ENCODE data around the gene SFXN2. TPM values are rescaled to one million over a fixed set of nuclear protein-coding genes. Genes with fewer than 3 reads are reported as not detected.
"Not testable (repeated sequence)": the region's sequence is repeated elsewhere in the genome, so short reads cannot be mapped to it uniquely, and the experiment has no call there.

Gene SFXN2, protein sequence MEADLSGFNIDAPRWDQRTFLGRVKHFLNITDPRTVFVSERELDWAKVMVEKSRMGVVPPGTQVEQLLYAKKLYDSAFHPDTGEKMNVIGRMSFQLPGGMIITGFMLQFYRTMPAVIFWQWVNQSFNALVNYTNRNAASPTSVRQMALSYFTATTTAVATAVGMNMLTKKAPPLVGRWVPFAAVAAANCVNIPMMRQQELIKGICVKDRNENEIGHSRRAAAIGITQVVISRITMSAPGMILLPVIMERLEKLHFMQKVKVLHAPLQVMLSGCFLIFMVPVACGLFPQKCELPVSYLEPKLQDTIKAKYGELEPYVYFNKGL
- 10 to 100 TPM in 4 of 6 experiments, 1 to 10 TPM in 2; 7.1 to 29.7 (median 16.5) TPM for total RNA-seq
- long read RNA-seq, full-length matches to known transcripts = 3 of 5 reads
- long read RNA-seq, partial matches to known transcripts = 2 of 5 reads
- long read RNA-seq, other reads (novel, unspliced or antisense) = 0 of 5 reads

DNA sequence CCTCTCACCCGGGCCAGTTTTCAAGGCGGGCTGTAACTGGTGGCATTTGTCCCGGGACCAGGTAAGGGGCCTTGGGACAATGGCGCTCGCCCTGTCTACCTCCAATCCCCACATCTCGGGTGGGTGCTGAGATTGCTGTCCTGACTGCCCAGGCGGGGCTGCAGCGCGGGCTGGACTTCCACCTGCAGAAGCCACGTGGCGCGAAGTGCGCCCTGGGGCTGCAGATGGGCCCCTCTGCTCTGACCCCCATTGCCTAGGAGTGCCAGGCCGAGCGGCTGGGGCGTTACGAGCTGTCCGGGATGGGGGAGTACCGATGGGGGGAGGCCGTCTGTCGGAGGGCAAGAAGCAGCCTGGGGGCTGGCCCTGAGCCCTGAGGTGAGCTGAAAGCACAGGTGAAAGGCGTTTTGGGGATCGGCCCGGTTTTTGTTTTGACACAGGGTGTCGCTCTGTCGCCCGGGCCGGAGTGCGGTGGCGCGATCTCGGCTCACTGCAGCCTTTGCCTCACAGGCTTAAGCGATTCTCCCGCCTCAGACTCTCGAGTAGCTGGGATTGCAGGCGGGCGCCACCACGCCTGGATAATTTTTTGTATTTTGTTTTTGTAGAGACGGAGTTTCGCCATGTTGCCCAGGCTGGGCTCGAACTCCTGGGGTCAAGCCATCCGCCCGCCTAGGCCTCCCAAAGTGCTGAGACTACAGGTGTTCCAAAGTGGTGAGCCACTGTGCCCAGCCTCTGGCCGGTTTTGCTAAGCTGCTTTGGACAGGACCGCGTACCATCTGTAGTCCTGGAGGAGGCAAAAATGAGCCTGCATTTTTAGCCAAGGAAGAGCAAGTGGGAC is at the start of gene SFXN2:
SFXN2 (plus strand) TSS at position 16 of the 835 bp plus-strand sequence. CDS start 12,001 bp downstream, outside the sequence.
- Histone ChIP-seq H3K9me3 (no peaks in the 10 kb centered on the region), H3K4me3 (peak within 1 kb of the TSS; percentile 84 to 98 (median 91)), H3K27me3 (no peaks in the 10 kb centered on the region), H3K4me1 (peaks cover 0 to 35% (median 5%) of the 10 kb centered on the region in 4 donors), H3K27ac (peak within 1 kb of the TSS; percentile 61 to 73 (median 67)), H3K36me3 (no peaks in the 10 kb centered on the region)
- intact Hi-C loops (cut with DNase I) = no loop called here
- TF ChIP-seq, protein P1, sequence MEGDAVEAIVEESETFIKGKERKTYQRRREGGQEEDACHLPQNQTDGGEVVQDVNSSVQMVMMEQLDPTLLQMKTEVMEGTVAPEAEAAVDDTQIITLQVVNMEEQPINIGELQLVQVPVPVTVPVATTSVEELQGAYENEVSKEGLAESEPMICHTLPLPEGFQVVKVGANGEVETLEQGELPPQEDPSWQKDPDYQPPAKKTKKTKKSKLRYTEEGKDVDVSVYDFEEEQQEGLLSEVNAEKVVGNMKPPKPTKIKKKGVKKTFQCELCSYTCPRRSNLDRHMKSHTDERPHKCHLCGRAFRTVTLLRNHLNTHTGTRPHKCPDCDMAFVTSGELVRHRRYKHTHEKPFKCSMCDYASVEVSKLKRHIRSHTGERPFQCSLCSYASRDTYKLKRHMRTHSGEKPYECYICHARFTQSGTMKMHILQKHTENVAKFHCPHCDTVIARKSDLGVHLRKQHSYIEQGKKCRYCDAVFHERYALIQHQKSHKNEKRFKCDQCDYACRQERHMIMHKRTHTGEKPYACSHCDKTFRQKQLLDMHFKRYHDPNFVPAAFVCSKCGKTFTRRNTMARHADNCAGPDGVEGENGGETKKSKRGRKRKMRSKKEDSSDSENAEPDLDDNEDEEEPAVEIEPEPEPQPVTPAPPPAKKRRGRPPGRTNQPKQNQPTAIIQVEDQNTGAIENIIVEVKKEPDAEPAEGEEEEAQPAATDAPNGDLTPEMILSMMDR (IDR thresholded peaks at IDR 0.05) = peak in 2 of 4 donors; percentile 12 to 35
- TF ChIP-seq POLR2A (IDR thresholded peaks at IDR 0.05) = peak; percentile 56
- ATAC-seq (peak; percentile 26 to 46 (median 42)), DNase-seq (peak in 2 of 3 donors; percentile 69 to 79)
- 5% methylated on average over 17 of the region's 46 CpGs for WGBS (ENCODE audit: insufficient coverage, low coverage, low lambda C conversion rate, missing lambda C conversion rate)

DNA sequence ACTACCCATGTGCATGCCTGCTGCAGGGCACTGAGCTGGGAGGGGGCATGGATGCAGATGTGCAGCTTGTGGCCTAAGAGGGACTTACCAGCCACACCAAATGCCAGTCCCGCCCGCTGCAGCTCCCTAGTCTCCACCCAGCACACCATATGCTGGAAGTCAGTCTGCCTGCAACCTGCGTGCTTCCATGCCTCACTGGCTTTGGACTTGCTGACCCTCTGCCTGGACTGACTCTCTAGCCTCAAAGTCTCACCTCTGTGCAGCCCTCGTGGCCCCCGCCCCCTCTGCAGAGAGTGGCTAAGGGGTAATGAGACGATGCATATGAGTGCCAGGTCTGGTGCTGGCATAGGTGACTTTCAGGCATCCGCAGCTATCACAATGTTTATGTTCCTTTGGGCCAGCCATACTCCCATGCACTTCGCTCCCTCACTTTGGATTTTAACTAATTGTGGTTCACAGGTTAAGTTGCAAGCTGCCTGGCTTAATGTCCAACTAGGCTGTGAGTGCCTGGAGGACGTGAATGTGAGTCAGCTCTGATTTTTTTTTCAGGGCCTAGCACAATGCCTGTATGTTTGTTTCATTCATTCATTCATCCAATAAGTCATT is 48.4 kb upstream of the SFXN2 start:
- no peak for DNase-seq
- TF ChIP-seq POLR2A (IDR thresholded peaks at IDR 0.05) = no peak
- TF ChIP-seq, protein P1 (IDR thresholded peaks at IDR 0.05) = no peak
- no peak for ATAC-seq
- Histone ChIP-seq H3K36me3 (no peaks in the 10 kb centered on the region), H3K4me1 (no peaks in the 10 kb centered on the region), H3K27me3 (no peaks in the 10 kb centered on the region), H3K4me3 (no peak overlapping the region), H3K27ac (no peak overlapping the region), H3K9me3 (no peaks in the 10 kb centered on the region)
- WGBS (ENCODE audit: insufficient coverage, low coverage, low lambda C conversion rate, missing lambda C conversion rate) = 72% methylated on average over 6 of the region's 9 CpGs
- intact Hi-C loops (cut with DNase I) = no loop called here

DNA sequence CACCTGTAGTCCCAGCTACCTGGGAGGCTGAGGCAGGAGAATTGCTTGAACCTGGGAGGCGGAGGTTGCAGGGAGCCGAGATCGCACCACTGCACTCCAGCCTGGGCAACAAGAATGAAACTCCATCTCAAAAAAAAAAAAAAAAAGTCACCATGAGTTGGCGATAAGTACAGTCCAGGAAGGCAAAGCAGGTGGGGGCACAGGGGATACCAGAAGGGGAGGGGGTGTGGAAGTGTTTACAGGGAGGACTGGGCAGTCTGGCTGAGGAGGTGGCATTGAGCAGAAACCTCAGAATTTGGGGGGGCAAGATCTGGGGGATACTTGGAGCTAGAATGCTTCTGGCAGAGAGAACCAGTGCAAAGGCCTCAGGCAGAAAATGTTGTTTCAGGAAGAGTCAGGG is 47.0 kb upstream of the SFXN2 start:
- H3K4me1 ChIP-seq; H3K27me3 ChIP-seq; H3K4me3 ChIP-seq; ATAC-seq; H3K9me3 ChIP-seq; intact Hi-C loops (cut with DNase I); DNase-seq; H3K27ac ChIP-seq; H3K36me3 ChIP-seq: not testable (repeated sequence)
- WGBS (ENCODE audit: insufficient coverage, low coverage, low lambda C conversion rate, missing lambda C conversion rate) = 50% methylated on average over 1 of the region's 4 CpGs

DNA sequence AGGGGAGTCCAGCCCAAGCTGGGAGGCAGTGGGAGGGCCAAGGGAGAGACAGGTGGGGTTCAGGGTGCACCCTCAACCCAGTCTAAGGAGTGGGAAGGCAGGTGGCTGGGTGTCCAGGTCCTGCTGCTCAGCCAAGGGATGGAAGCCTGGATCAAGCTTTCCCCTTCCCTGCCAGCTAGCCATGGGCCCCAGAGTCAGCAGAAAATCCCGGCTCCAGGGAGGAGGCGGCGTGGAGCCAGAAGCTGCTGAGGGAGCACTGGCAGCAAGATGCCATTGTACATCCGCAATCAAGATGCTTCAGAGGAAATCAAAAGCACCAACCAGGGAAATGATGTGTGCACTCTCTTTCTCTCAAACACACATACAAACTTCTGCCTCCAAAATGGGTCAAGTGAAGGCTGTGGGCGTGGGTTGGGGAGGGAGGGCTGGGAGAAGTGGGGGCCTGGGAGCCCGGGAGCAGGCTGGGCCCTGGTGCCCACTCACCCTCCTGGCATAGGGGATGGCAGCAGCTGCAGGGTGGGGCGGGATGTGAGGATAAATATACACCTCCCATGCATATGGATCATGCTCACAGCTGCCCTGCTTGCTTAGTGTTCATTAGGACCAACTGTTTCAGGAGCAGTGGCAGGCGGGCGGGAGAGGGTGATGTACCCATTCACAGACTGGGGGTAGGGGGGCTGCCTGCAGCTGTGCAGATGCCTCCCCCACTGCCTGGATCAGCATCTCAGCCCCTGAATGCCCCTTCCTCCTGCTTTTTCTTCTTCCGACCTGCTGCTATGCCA is 45.9 kb upstream of the SFXN2 start:
- H3K4me1 ChIP-seq = no peaks in the 10 kb centered on the region

More for the DNA sequence above, 45.9 kb upstream of the SFXN2 start:
- H3K9me3 ChIP-seq = no peaks in the 10 kb centered on the region
- WGBS (ENCODE audit: insufficient coverage, low coverage, low lambda C conversion rate, missing lambda C conversion rate) = 91% methylated on average over 4 of the region's 10 CpGs
- intact Hi-C loops (cut with DNase I) = no loop called here
- no peak for TF ChIP-seq POLR2A (IDR thresholded peaks at IDR 0.05)
- TF ChIP-seq, protein P1 (IDR thresholded peaks at IDR 0.05) = no peak
- H3K27ac ChIP-seq = no peak overlapping the region
- H3K27me3 ChIP-seq = no peaks in the 10 kb centered on the region
- H3K36me3 ChIP-seq = no peaks in the 10 kb centered on the region
- H3K4me3 ChIP-seq = no peak overlapping the region
- DNase-seq (no peak), ATAC-seq (no peak)

All from right lobe of liver (tissue), 6 donors.